Mesothelial cell of epicardium (in vitro differentiated cells): ENCODE measurements around the gene SRCIN1. TPM values are rescaled to one million over a fixed set of nuclear protein-coding genes. Genes with fewer than 3 reads are reported as not detected.
"Not testable (repeated sequence)": the region's sequence is repeated elsewhere in the genome, so short reads cannot be mapped to it uniquely, and the experiment has no call there.

Experiments
- DNase-seq, 2 experiments: peaks; one replicate each; pipeline ENCODE4 v3.0.0; 2021; ENCODE audit warnings: low spot score in 2 of 2; ENCODE audit not compliant: unreplicated experiment in 2 of 2
- H3K27ac Mint-ChIP-seq: 2 replicates; pipeline ENCODE4 v1.8.0; 2021; ENCODE audit warnings: mixed read lengths
- H3K27me3 Mint-ChIP-seq: 2 replicates; pipeline ENCODE4 v1.8.0; 2021; ENCODE audit warnings: low read depth, mixed read lengths
- H3K36me3 Mint-ChIP-seq: 2 replicates; pipeline ENCODE4 v1.8.0; 2021; ENCODE audit warnings: mixed read lengths
- H3K4me1 Mint-ChIP-seq: 2 replicates; pipeline ENCODE4 v1.8.0; 2021; ENCODE audit warnings: mixed read lengths
- H3K4me3 Mint-ChIP-seq: 2 replicates; pipeline ENCODE4 v1.8.0; 2021; ENCODE audit warnings: mild to moderate bottlenecking, moderate library complexity, mixed read lengths
- H3K9me3 Mint-ChIP-seq: 2 replicates; pipeline ENCODE4 v1.8.0; 2021; ENCODE audit warnings: mixed read lengths
- CTCF ChIP-seq: fragments of 200-600 bp; sonication (generic); IDR thresholded peaks from one replicate; pipeline ENCODE4 v1.5.0; 2021; ENCODE audit warnings: antibody characterized with exemption; ENCODE audit not compliant: unreplicated experiment
- total RNA-seq: library from RNA; stranded (reverse); gene quantifications from 3 replicates; pipeline ENCODE4 v1.2.1, GENCODE V29; 2021

The SRCIN1 gene
- total RNA-seq, 1 donor from 2014 or later: 19.4 TPM

- Mint-ChIP-seq H3K9me3 (no peaks in the 10 kb centered on the region), H3K4me3 (no peak overlapping the region), H3K36me3 (no peaks in the 10 kb centered on the region), H3K27ac (no peak overlapping the region), H3K4me1 (peaks cover 4% of the 10 kb centered on the region), H3K27me3 (peaks cover 11% of the 10 kb centered on the region)
- no peak for TF ChIP-seq CTCF
- no peak for DNase-seq
These were observed 19.7 kb upstream of the SRCIN1 start for GRCh38 chr17:38625482-38625881.

- not testable (repeated sequence) for H3K4me3 Mint-ChIP-seq, H3K27ac Mint-ChIP-seq, H3K4me1 Mint-ChIP-seq, H3K36me3 Mint-ChIP-seq, DNase-seq, H3K9me3 Mint-ChIP-seq
- H3K27me3 Mint-ChIP-seq: peaks cover 11% of the 10 kb centered on the region
These were observed 19.1 kb upstream of the SRCIN1 start for GRCh38 chr17:38624782-38625355.

DNA sequence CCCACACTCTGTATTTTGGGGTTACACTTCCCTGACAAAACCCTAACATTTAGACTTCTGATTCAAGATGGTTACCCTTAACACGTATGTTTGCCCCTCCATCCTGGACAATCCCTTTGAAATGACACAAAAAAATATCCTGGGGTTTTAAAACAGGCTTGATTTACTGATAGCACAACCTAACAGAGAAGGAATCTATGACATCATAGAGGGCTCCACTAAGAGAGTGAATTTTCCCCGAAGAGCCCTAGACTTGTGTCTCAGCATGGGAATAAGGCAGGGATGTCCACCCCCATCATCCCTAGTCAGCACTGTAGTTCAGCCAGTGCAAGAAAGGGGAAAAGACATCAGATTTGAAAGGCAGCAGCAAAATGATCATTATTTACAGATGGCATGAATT, 15.8 kb upstream of the SRCIN1 start:
- Mint-ChIP-seq H3K27ac (no peak overlapping the region), H3K36me3 (no peaks in the 10 kb centered on the region), H3K27me3 (peaks cover 19% of the 10 kb centered on the region), H3K9me3 (no peaks in the 10 kb centered on the region), H3K4me1 (no peaks in the 10 kb centered on the region), H3K4me3 (no peak overlapping the region)
- DNase-seq: no peak
- TF ChIP-seq CTCF: no peak

GRCh38 chr17:38620551-38621277, 15.0 kb upstream of the SRCIN1 start:
- H3K27ac Mint-ChIP-seq: no peak overlapping the region
- no peaks in the 10 kb centered on the region for H3K36me3 Mint-ChIP-seq
- no peak for TF ChIP-seq CTCF
- H3K4me3 Mint-ChIP-seq: no peak overlapping the region
- H3K4me1 Mint-ChIP-seq: no peaks in the 10 kb centered on the region
- H3K27me3 Mint-ChIP-seq: peaks cover 19% of the 10 kb centered on the region
- H3K9me3 Mint-ChIP-seq: no peaks in the 10 kb centered on the region
- DNase-seq: no peak

DNA sequence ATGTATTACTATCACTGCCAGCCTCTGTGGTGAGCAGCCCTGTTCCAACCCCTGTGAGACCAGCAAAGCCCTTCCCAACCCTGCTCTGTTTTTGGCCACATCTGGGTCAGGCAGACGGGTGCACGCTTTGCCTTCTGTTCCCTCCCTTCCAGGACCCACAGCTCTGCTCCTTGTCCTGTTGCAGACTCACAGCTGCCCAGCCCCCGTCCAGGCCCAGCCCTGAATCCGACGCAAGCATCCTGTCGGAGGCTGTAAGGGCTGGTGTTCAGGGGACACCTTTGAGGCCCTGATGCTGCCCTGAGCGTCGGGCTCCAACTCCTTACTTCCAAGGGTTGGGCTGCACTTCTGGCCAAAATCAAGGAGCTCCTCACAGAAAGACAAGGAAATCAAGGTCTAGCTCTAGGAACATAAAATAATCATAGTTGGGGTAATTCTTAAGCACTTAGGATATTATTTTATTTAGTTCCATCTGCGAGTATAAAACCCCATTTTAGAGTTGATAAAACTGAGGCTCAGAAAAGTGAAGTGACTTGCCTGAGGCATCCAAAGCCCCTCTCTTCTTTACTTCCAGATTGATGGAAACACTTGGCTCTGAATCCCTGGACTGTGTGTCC, 14.3 kb upstream of the SRCIN1 start:
- peaks cover 14% of the 10 kb centered on the region for H3K27me3 Mint-ChIP-seq
- H3K4me3 Mint-ChIP-seq: no peak overlapping the region
- no peaks in the 10 kb centered on the region for H3K9me3 Mint-ChIP-seq
- no peaks in the 10 kb centered on the region for H3K4me1 Mint-ChIP-seq
- DNase-seq: no peak
- no peak for TF ChIP-seq CTCF
- no peak overlapping the region for H3K27ac Mint-ChIP-seq
- no peaks in the 10 kb centered on the region for H3K36me3 Mint-ChIP-seq

- Mint-ChIP-seq H3K9me3 (no peaks in the 10 kb centered on the region), H3K27ac (no peak overlapping the region), H3K36me3 (no peaks in the 10 kb centered on the region), H3K4me3 (no peak overlapping the region), H3K4me1 (no peaks in the 10 kb centered on the region), H3K27me3 (peaks cover 11% of the 10 kb centered on the region)
- DNase-seq: no peak
- no peak for TF ChIP-seq CTCF
These were observed 13.7 kb upstream of the SRCIN1 start for GRCh38 chr17:38619451-38619795.
